Parathyroid adenoma (tissue), 2 donors: Measurements from ENCODE around the gene ATP1B1.

Experiments
- H2AFZ ChIP-seq: fragments of 300-600 bp; sonication (generic); one replicate; pipeline ENCODE4 v1.7.0; 2017; ENCODE audit warnings: antibody characterized with exemption, mild to moderate bottlenecking
- H3K27ac ChIP-seq: fragments of 300-600 bp; sonication (generic); one replicate; pipeline ENCODE4 v1.7.0; 2017
- H3K27me3 ChIP-seq: fragments of 300-600 bp; sonication (generic); one replicate; pipeline ENCODE4 v1.7.0; 2017; ENCODE audit warnings: low read length; ENCODE audit not compliant: control insufficient read depth, insufficient read depth
- H3K36me3 ChIP-seq: fragments of 300-600 bp; sonication (generic); one replicate; pipeline ENCODE4 v1.7.0; 2017; ENCODE audit warnings: low read length; ENCODE audit not compliant: control insufficient read depth, insufficient read depth
- H3K4me1 ChIP-seq: fragments of 300-600 bp; sonication (generic); one replicate; pipeline ENCODE4 v1.7.0; 2017; ENCODE audit warnings: control low read depth
- H3K4me2 ChIP-seq: fragments of 300-600 bp; sonication (generic); one replicate; pipeline ENCODE4 v1.7.0; 2017; ENCODE audit warnings: low read length
- H3K4me3 ChIP-seq: fragments of 300-600 bp; sonication (generic); one replicate; pipeline ENCODE4 v1.7.0; 2017; ENCODE audit warnings: low read depth, low read length
- H3K79me2 ChIP-seq: fragments of 300-600 bp; sonication (generic); one replicate; pipeline ENCODE4 v1.7.0; 2017; ENCODE audit warnings: control low read depth
- H3K9ac ChIP-seq: fragments of 300-600 bp; sonication (generic); one replicate; pipeline ENCODE4 v1.7.0; 2017; ENCODE audit warnings: mild to moderate bottlenecking
- H3K9me3 ChIP-seq: fragments of 300-600 bp; sonication (generic); one replicate; pipeline ENCODE4 v1.7.0; 2017; ENCODE audit warnings: low read length; ENCODE audit not compliant: control insufficient read depth
- CTCF ChIP-seq: fragments of 300-600 bp; sonication (generic); IDR thresholded peaks from one replicate; pipeline ENCODE4 v1.7.0; 2017; ENCODE audit warnings: antibody characterized with exemption, mild to moderate bottlenecking
- donor health status: primary hyperparathyroidism.

Gene ATP1B1

DNA sequence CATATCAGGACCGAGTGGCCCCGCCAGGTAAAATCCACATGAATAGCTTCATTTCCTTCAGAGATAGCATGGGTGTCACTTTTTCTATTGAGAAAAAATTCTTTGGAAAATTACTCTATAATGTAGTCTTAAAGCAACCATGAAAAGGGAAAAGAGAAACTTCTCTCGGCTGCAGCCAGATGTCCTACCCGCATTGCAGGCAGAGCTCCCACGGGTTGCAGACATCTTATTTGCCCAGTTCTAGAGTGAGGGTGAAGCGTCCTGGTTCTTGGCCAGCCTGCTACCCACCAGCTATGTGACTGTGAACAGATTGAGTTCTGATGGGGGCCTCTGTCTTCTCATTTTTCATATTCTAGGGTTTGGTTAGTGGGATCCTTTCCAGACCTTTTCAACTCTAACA is 5.0 kb downstream of the ATP1B1 start:
- Histone ChIP-seq H3K4me2 (peak overlapping the region; percentile 20), H2AFZ (no peak overlapping the region), H3K27ac (peak overlapping the region; percentile 96), H3K9me3 (no peaks in the 10 kb centered on the region), H3K27me3 (no peaks in the 10 kb centered on the region), H3K9ac (no peak overlapping the region), H3K79me2 (peaks cover 55% of the 10 kb centered on the region), H3K36me3 (no peaks in the 10 kb centered on the region), H3K4me3 (no peak overlapping the region), H3K4me1 (peaks cover 18% of the 10 kb centered on the region)
- no peak for TF ChIP-seq CTCF

DNA sequence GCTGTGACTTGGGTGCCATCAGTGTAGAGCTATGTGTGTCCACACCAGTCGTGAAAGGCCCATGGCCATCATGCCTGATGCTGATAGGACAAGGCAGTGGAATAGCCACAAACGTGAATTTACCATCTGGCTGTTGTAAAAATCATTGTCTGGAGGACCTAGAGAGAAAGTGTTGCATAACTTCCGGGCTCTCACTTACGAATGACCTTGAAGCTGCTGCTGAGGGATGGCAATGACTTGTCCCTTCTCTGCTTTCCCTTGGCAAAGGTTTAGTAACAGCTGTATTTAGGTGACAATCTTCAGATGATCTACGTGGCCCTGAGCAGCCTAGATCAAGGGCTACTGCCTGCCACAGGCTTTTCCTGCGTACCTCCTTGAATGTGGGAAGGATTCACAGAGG is 5.8 kb downstream of the ATP1B1 start:
- no peak overlapping the region for H3K9ac ChIP-seq
- TF ChIP-seq CTCF, result no peak
- H3K4me2 ChIP-seq, result peak overlapping the region; percentile 29
- H3K4me1 ChIP-seq, result peaks cover 25% of the 10 kb centered on the region
- H2AFZ ChIP-seq, result no peak overlapping the region
- peaks cover 51% of the 10 kb centered on the region for H3K79me2 ChIP-seq
- no peaks in the 10 kb centered on the region for H3K27me3 ChIP-seq
- no peaks in the 10 kb centered on the region for H3K9me3 ChIP-seq
- no peaks in the 10 kb centered on the region for H3K36me3 ChIP-seq
- no peak overlapping the region for H3K4me3 ChIP-seq
- peak overlapping the region; percentile 96 for H3K27ac ChIP-seq

- no peak for TF ChIP-seq CTCF
- no peak overlapping the region for H3K9ac ChIP-seq
These were observed 7.2 kb downstream of the ATP1B1 start for GRCh38 chr1:169113613-169114119.

GRCh38 chr1:169115891-169116585 is 9.5 kb downstream of the ATP1B1 start:
- Histone ChIP-seq H3K79me2 (peaks cover 35% of the 10 kb centered on the region), H3K27me3 (no peaks in the 10 kb centered on the region), H3K36me3 (no peaks in the 10 kb centered on the region), H3K9me3 (no peaks in the 10 kb centered on the region), H3K27ac (peak overlapping the region; percentile 76), H3K4me2 (peak overlapping the region; percentile 69), H3K9ac (no peak overlapping the region), H2AFZ (no peak overlapping the region), H3K4me1 (peaks cover 46% of the 10 kb centered on the region), H3K4me3 (peak overlapping the region; percentile 39)
- TF ChIP-seq CTCF, result no peak

More at GRCh38 chr1:169113613-169114119, 7.2 kb downstream of the ATP1B1 start:
- Histone ChIP-seq H3K36me3 (no peaks in the 10 kb centered on the region), H3K27me3 (no peaks in the 10 kb centered on the region), H3K4me2 (peak overlapping the region; percentile 21), H3K9me3 (no peaks in the 10 kb centered on the region), H3K79me2 (peaks cover 45% of the 10 kb centered on the region), H3K4me1 (peaks cover 33% of the 10 kb centered on the region), H2AFZ (no peak overlapping the region), H3K27ac (peak overlapping the region; percentile 36), H3K4me3 (no peak overlapping the region)

DNA sequence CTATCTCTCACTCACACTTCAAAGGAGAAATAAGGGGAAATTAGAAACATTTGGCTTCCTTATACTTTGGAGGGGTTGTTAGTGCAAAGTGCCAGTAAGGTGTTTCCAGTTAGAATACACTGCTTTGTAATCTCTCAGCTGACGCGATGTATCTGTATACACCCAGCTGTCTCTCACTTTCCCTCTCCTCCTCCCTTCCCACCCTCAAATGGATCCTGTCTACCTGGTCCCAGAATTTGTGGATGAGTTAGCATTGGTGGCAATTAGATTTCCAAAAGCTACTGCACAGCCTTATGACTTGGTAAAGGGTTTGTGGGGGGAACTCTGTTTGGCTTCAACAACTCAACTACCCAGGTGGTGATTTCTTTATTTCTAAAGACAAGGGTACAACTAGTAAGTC is 10.5 kb downstream of the ATP1B1 start:
- Histone ChIP-seq H3K9me3 (no peaks in the 10 kb centered on the region), H2AFZ (no peak overlapping the region), H3K4me2 (peak overlapping the region; percentile 0), H3K27ac (peak overlapping the region; percentile 76), H3K27me3 (no peaks in the 10 kb centered on the region), H3K9ac (no peak overlapping the region), H3K79me2 (peaks cover 40% of the 10 kb centered on the region), H3K4me1 (peaks cover 43% of the 10 kb centered on the region), H3K36me3 (no peaks in the 10 kb centered on the region), H3K4me3 (no peak overlapping the region)
- TF ChIP-seq CTCF, result no peak
